Cerebellar cortex (tissue), 1 donor: ENCODE measurements around the gene FEM1B.

Source experiments
- DNase-seq: peaks from one replicate; pipeline ENCODE4 v3.0.0-alpha.2; 2015; ENCODE audit warnings: low spot score

The FEM1B gene

DNA sequence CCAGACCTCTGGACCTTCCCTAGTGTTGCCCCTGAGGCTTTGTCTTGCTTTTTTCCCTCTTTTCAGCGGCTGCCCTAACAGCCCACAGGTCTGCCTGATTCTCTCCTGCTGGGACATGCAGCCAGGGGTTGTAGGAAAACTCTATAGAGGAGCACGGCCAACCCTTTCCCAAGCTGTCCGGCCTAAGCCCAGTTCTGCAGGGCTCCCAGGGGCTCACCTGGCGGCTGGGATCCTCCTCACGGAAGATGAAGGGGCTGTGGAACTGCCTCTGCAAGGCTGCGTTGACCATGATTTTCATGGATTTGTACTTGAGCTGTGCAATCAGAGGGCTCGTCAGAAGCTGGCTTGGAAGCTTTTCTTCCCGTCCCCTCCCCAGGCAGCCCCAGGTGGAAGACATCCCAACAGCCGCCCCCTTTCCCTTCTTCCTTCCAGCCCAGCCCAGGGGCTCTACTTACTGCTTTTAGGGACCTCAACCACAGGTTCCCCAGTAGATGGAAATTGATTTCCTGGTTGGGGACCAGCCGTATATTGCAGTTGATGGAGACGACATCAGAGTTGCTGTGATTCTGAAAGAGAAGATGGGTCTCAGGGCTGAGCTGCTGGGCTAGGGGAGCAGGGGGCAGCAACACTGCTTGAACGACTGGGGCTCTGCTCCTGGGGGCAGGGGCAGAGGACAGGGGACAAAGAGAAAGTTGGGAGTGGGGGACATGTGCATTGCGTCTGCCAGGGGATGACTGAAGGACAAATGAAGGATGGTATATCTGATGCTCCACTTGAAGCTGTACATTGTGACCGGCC lies 29.8 kb downstream of the FEM1B start:
- no peak for DNase-seq

DNA sequence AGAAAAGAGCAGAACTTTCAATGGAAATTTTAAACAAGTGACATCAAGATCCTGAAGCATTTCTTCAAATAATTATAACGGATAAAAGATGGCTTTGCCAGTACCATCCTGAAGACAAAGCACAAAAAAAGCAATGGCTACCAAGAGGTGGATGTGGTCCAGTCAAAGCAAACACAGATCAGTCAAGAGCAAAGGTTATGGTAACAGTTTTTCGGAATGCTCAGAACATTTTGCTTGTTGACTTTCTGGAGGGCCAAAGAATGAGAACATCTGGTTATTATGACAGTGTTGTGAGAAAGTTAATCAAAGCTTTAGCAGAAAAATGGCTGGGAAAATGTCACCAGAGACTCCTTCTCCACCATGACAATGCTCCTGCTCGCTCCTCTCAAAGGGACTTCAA lies 31.5 kb downstream of the FEM1B start:
- DNase-seq = no peak

DNA sequence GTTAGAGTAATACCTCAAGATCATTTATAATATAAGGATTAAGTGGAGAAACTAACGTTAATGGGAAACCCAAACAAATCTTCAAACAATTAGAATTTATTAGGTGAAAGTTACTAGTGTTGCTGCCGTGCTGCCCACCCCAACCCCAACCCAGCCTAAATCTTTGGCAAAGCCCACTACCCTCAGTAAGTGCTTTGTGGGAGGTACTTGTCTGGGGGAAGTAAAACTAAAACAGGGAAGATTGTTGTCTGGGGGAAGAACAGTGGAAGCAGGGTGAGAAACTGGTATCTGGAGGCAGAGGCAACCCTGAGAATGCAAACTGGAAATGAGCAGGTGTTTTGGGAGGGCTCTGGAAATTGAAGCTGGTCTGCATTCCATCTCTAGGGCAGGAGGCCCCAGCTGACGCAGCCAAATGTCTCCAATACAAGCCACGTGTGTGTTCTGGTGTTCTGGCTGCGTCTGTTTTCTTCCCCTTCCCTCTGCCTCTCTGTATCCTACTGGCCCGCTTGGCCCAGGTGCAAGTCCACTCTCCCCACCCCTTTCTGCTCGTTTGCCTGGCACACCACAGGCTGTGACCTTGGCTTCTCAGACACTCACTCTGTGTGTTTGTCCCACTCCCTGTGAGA lies 32.7 kb downstream of the FEM1B start:
- no peak for DNase-seq

GRCh38 chr15:68310804-68311463 lies 33.4 kb downstream of the FEM1B start:
- no peak for DNase-seq

GRCh38 chr15:68311464-68311835 lies 33.9 kb downstream of the FEM1B start:
- no peak for DNase-seq

DNA sequence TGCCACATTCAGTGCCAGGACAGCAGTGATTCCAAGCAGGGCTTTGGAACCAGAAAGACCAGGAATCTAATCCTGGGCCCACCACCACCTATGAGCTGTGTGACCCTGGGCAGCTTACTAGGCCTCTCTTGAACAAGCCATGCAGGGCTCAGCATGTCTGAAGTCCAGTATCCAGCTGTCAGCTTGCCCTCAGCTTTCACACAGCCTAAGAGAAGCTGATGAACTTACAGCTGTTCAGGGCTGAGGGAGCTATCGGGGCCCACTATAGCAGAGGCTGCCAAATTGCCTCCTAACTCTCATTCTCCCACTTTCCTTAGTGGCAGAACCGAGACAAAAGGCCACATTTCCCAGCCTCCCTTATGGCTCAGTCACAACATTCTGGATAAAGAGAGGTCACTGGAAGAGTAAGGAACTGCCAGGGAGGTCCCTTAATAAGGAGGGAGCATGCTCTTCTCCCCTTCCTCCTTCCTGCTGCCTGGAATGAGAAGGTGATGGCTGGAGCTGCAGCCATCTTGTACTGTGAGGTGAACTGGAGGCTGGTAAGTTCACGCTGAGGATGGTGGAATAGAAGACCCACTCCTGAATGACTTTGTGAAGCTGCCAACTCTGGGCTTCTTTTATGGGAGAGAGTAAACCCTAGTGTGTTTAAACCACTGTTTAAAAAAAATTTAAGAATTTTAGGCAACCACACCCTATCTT lies 34.5 kb downstream of the FEM1B start:
- no peak for DNase-seq

DNA sequence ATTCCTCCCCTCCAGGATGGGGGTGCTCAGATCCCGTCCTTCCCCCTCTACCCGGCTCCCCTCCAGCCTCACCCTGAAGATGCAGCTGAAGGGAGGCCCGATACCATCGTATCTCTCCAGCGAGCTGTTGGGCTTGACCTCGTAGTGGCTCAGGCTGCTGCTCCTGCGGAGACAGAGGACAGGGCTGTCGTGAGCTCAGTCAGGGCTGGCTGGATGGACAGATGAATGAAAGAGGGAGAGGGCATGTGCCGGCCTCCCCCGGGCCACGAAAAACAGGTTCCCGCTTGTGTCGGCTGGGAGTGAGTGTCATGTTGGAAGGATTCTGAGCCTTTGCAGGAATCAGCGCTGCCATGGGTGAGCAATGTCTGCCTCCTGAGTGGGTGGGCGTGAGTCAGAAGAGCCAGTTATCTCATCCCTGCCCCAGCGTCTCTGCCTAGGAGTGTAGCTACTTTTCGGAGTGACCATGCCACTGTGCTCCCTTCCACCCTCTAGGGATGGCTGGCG lies 35.2 kb downstream of the FEM1B start:
- DNase-seq = no peak

DNA sequence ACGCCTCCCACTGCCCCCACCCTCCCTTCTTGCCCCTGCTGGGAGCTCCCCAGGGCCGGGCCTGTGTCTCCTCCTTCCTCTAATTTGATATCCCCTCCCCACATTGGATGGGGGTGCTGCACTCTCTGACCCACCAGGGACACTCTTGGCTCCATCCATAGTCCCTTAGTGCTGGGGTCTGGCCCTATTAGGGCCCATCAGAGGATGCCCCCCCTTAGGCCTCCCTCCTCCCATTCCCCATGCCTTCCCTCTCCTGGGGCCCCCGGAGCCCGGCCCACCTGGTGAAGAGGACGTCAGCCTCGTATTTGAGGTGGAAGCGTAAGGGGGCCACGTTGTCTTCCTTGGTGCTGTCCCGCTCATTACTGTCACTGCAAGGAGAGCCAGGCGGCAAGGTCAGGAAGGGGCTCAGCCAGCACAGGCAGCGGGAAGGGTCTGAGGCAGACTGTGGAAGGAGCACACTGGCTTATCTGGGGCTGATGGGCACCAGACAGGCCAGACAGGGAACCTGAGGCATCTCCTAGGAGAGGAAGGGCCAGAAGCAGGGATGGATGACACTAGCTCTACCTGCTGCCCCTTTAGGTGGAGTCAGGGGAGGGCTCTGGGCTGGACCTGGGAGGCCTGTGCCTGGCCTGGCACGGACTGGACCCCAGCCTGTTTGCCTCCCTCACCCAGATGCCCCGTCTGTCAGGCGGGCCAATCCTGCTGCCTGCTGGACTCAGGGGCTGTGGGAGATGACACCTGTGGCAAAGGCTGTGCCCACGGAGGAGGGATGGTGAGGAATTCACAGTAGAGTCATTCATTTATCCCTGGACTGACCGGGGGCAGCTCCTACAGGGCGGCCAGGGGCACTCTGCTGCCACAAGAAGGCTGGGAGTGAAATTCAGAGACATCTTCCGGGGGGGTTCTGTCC lies 36.2 kb downstream of the FEM1B start:
- no peak for DNase-seq

- no peak for DNase-seq
Measured at GRCh38 chr15:68314563-68314962, 37.0 kb downstream of the FEM1B start.

- DNase-seq = no peak
Measured at GRCh38 chr15:68315035-68315434, 37.5 kb downstream of the FEM1B start.

- DNase-seq = peak; percentile 56
Measured at GRCh38 chr15:68315495-68316031, 38.0 kb downstream of the FEM1B start.

DNA sequence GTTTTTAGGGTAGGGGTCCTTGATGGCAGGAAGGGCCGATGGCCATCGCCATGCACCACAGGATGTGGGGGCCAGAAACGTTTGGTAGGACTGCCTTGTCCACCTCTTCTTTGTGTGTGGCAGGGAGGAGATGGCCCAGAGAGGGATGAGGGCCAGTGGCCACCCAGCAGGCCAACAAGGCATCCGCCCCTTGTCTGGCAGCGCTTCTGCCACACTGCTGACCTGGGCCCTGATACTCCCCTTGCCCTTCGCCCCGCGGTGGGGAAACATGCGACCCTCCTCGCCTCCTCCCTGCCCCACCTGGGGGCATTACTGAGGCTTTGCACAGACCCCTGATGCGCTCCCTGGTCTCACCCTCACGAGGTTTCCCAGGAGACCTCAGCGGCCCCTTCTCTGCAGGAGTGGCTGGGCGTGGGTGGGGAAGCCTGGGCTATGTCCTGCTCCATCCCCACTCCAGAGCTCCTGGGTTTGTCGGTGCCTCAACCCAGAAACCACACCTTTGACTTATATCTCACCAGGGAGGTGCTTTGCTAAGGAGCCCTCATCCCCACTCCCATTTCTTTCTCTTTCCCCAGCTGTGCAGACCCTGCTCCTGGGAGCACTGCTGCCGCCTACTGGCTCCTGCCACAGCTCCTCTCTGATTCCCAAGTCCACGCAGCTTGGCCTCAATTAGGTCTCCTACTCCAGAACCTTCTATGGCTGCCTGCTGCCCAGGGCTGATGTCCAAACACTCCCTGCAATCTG lies 38.7 kb downstream of the FEM1B start:
- DNase-seq = peak; percentile 42

GRCh38 chr15:68317281-68318007 lies 39.9 kb downstream of the FEM1B start:
- no peak for DNase-seq

- DNase-seq = no peak
Measured at GRCh38 chr15:68318008-68318835, 40.7 kb downstream of the FEM1B start.

DNA sequence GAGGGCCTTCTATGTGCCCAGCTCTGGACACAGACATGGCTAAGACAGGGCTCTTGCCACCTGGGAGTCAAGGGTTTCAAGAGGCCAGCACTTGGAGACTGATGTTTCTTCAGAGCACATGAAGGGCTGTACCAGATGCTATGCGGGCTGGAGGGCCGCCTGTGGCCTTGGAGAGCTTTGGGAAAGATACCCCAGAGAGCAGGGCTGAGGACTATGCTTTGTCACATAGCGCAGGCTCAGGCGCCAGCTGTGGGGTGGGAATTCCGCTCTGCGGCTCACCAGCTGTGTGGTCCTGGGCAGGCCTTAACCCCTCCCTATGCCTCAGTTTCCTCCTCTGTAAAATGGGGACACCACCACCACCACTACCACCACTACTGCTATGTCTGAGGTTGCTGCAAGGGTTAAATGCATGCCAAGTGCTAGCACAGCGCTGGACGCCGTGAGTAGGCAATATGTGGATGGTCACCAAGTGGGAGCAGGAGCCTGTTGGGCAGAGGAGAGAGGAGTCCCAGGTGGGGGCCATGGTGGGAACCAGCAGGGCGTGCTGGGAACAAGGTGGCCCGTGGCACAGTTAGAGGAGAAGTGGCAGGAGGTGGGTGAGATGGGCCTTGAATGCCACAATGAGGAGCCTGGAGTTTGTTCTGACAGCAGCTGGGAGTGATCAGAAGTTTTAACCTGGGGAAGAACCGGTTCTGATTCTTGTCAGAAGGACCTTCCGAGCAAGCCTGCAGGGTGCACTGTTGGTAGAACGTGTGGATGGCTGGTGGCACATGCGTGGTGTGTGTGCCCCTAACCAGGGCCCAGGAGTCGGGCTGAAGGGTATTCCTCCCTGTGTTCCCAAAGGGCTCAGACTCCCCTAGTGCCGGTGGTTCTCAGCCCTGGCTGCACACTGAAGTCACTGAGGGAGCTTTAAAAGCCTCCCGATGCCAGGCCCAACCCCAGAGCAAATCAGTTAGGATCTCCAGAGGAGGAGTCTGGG lies 41.7 kb downstream of the FEM1B start:
- DNase-seq = no peak

GRCh38 chr15:68319997-68320396 lies 42.5 kb downstream of the FEM1B start:
- no peak for DNase-seq

DNA sequence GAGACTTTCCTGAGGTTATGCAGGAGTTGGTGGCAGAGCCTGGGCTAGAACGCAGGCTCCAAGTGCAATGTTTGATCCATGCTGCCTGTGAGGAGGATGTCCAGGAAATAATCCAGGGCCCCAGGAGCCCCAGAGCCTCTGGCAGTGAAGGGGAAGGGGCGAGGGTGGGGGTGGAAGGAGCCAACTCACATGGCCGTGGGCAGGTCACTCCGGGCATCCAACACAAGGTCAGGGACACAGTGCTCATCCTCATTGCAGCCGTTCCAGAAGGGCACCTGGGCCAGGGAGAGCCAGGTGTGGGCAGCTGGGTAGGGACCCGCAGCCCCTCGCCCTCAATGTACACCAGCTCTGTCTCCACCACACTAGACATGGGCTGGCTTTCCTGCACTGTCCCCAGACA lies 43.7 kb downstream of the FEM1B start:
- no peak for DNase-seq

DNA sequence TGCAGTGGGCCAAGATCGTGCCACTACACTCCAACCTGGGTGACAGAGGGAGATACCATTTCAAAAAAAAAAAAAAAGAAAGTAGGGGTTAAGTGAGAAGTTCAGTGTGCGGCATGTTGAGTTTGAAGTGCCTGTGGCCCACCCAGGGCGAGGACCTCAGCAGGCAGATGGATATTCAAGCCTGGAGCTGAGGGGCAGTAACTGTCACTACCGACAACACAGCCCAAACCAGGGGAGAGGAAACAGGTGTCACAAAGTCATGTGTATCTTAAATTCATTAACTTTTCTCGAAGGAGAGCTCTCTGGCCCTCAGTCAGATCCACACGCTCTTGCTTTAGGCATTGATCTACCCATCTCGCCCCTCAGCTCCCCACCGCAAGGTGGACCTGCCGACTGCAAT lies 45.3 kb downstream of the FEM1B start:
- no peak for DNase-seq
